Measurements from ENCODE around the gene EGF. TPM values are rescaled to one million over a fixed set of nuclear protein-coding genes. Genes with fewer than 3 reads are reported as not detected.

EGF gene
- total RNA-seq, 1 experiment from 2014 or later, result 0.25 TPM

GRCh38 chr4:109878355-109878754, 34.3 kb upstream of the EGF start:
- H3K36me3 Mint-ChIP-seq (ENCODE audit: insufficient read depth, unreplicated experiment), result no peaks in the 10 kb centered on the region
- Histone ChIP-seq H3K9me3 (no peaks in the 10 kb centered on the region), H3K4me3 (ENCODE audit: low read depth, low read length) (no peak overlapping the region), H3K27me3 (replicated peaks; ENCODE audit: control insufficient read depth, insufficient read depth, low read length) (no peaks in the 10 kb centered on the region; the same call in 1 of the 2 replicates), H3K4me1 (no peaks in the 10 kb centered on the region), H3K36me3 (ENCODE audit: control insufficient read depth, insufficient read depth, low read length) (no peaks in the 10 kb centered on the region)
- H3K27me3 Mint-ChIP-seq (ENCODE audit: insufficient read depth, unreplicated experiment), result peaks cover 4% of the 10 kb centered on the region
- TF ChIP-seq CTCF (IDR thresholded peaks at IDR 0.05; ENCODE audit: insufficient read depth in 1 of 2, low read depth in 1 of 2, low read length in 1 of 2, severe bottlenecking in 1 of 2, unreplicated experiment in 1 of 2), result no peak
- DNase-seq, result no peak
- no peak overlapping the region for H3K4me3 Mint-ChIP-seq (ENCODE audit: unreplicated experiment)
- BruUV-seq (replicated peaks), result no TSS peak
- CTCF ChIA-PET, result no interaction called here
- H3K27ac Mint-ChIP-seq (ENCODE audit: unreplicated experiment), result no peak overlapping the region
- POLR2A ChIA-PET, result no interaction called here
- no peaks in the 10 kb centered on the region for H3K4me1 Mint-ChIP-seq (ENCODE audit: low read depth, unreplicated experiment)
- intact Hi-C loops (cut with micrococcal nuclease; ENCODE audit: unreplicated experiment), result no loop called here
- no peaks in the 10 kb centered on the region for H3K9me3 Mint-ChIP-seq (ENCODE audit: unreplicated experiment)

- Histone ChIP-seq H3K4me3 (ENCODE audit: low read depth, low read length) (no peak overlapping the region), H3K4me1 (no peaks in the 10 kb centered on the region), H3K27me3 (replicated peaks; ENCODE audit: control insufficient read depth, insufficient read depth, low read length) (no peaks in the 10 kb centered on the region; the same call in 1 of the 2 replicates), H3K9me3 (no peaks in the 10 kb centered on the region), H3K36me3 (ENCODE audit: control insufficient read depth, insufficient read depth, low read length) (no peaks in the 10 kb centered on the region)
- no peak for DNase-seq
- no TSS peak for BruUV-seq (replicated peaks)
- Mint-ChIP-seq H3K36me3 (ENCODE audit: insufficient read depth, unreplicated experiment) (no peaks in the 10 kb centered on the region), H3K4me3 (ENCODE audit: unreplicated experiment) (no peak overlapping the region), H3K9me3 (ENCODE audit: unreplicated experiment) (no peaks in the 10 kb centered on the region), H3K4me1 (ENCODE audit: low read depth, unreplicated experiment) (no peaks in the 10 kb centered on the region), H3K27ac (ENCODE audit: unreplicated experiment) (no peak overlapping the region), H3K27me3 (ENCODE audit: insufficient read depth, unreplicated experiment) (peaks cover 4% of the 10 kb centered on the region)
- intact Hi-C loops (cut with micrococcal nuclease; ENCODE audit: unreplicated experiment), result no loop called here
- CTCF ChIA-PET, result no interaction called here
- TF ChIP-seq CTCF (IDR thresholded peaks at IDR 0.05; ENCODE audit: insufficient read depth in 1 of 2, low read depth in 1 of 2, low read length in 1 of 2, severe bottlenecking in 1 of 2, unreplicated experiment in 1 of 2), result no peak
- POLR2A ChIA-PET, result no interaction called here
Measured at GRCh38 chr4:109879081-109879480, 33.6 kb upstream of the EGF start.

GRCh38 chr4:109879636-109880314, 32.9 kb upstream of the EGF start:
- no peaks in the 10 kb centered on the region for H3K9me3 Mint-ChIP-seq (ENCODE audit: unreplicated experiment)
- ChIA-PET POLR2A (no interaction called here), CTCF (no interaction called here)
- peaks cover 4% of the 10 kb centered on the region for H3K27me3 Mint-ChIP-seq (ENCODE audit: insufficient read depth, unreplicated experiment)
- Histone ChIP-seq H3K36me3 (ENCODE audit: control insufficient read depth, insufficient read depth, low read length) (no peaks in the 10 kb centered on the region), H3K27me3 (replicated peaks; ENCODE audit: control insufficient read depth, insufficient read depth, low read length) (no peaks in the 10 kb centered on the region; the same call in 1 of the 2 replicates), H3K4me3 (ENCODE audit: low read depth, low read length) (no peak overlapping the region), H3K4me1 (no peaks in the 10 kb centered on the region), H3K9me3 (no peaks in the 10 kb centered on the region)
- no TSS peak for BruUV-seq (replicated peaks)
- intact Hi-C loops (cut with micrococcal nuclease; ENCODE audit: unreplicated experiment), result no loop called here
- TF ChIP-seq CTCF (IDR thresholded peaks at IDR 0.05; ENCODE audit: insufficient read depth in 1 of 2, low read depth in 1 of 2, low read length in 1 of 2, severe bottlenecking in 1 of 2, unreplicated experiment in 1 of 2), result no peak
- no peak for DNase-seq
- no peaks in the 10 kb centered on the region for H3K36me3 Mint-ChIP-seq (ENCODE audit: insufficient read depth, unreplicated experiment)
- H3K4me1 Mint-ChIP-seq (ENCODE audit: low read depth, unreplicated experiment), result no peaks in the 10 kb centered on the region
- no peak overlapping the region for H3K27ac Mint-ChIP-seq (ENCODE audit: unreplicated experiment)
- H3K4me3 Mint-ChIP-seq (ENCODE audit: unreplicated experiment), result no peak overlapping the region
